NCI-H345 (cell line): ENCODE measurements around the gene LYL1.

Experiments
- DNase-seq: peaks from one replicate; lab custom pipeline; 2025; lab: John Stamatoyannopoulos, UW

LYL1 gene

DNA sequence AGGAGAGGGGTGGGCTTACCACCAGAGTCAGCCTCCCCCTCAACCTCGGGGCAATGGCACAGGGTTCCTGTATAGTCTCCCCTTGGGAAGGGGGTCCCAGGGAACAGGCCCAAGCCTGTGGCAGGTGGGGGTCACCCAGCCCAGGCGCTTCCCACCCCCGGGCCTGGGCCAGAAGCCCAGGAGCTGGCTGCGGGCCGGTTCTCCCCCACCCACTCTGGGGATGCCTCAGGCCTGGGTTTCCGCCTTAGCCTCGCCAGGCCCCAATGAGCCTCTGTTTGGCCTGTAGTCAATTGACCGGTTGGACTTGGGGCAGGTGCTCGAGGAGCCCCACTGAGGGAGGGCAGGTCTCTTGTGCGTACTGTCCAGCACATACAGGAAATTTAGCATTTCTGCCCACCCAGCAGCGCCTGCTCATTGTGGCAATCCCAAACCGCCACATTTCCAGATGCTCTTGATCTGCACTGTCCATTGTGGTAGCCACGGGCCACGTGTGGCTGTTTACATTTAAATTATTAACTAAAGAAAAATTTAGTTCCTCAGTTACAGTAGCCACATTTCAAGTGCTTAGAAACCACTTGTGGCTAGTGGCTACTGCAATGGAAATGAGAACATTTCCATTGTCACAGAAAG, 9.9 kb downstream of the LYL1 start:
- no peak for DNase-seq

- DNase-seq, result no peak
These were observed 10.5 kb downstream of the LYL1 start for GRCh38 chr19:13092158-13092543.

GRCh38 chr19:13091400-13092157, 11.1 kb downstream of the LYL1 start:
- DNase-seq, result no peak

DNA sequence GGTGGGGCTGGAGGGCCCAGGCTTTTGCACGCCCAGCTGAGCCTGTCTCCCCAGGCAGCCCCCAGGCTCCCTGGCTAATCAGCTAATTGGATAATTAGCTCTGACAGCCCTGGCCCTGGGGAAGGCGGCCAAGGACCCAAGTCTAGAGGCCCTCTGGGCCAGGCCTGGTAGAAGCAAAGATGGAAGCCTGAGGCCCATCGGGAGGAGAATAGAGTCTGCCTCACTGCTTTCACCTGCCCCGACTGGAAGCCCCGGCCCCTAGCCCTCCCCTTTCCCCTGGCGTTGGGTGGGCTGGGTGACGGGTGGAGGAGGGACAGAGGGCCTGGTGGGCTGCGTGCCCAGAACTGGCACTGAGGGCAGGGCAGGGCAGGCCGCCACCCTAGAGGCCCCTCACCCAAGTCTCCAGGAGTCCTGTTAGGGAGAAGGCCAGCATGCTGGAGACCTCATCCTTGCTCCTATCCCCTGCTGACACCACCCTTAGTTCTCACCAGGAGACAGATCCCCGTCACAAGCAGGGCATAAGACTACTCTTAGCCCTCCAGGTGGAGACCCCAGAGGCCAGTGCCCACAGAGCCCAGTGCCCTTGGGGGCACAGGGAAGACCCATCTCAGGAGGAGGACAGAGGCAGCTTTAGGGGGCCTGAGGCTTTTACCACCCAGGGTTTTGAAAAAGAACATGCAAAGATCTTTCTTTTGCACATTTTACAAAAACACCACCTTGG, 12.0 kb downstream of the LYL1 start:
- no peak for DNase-seq

DNA sequence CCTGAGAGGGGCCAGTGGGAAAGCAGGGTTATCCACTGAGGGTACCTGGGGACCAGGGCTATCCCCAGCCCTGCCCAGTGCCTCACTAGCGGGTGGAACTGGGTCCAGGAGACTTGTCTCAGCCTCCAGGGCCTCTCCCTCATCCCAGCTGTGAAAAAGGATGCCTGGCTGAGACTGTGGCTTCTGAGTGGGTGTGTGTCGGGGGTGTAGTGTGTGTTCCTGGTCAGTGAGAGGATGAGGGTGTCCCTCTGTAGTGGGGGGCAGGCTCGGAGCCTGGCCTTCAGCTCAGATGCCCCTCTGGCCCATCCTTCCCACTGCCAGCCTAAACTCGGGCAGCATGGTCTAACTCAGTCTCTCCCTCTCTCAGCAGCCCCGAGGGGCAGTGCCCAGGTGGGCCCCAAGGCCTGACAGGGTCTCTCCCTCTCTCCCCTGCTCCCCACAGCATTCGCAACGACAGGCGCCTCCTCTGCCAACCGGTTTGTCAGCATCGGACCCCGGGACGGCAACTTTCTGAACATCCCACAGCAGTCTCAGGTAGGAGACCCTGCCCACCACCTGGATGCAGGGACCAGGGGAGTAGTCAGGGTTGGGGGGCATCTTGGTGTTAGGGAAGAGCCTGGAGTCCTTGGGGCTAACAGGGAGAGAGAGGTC, 12.7 kb downstream of the LYL1 start:
- no peak for DNase-seq

DNA sequence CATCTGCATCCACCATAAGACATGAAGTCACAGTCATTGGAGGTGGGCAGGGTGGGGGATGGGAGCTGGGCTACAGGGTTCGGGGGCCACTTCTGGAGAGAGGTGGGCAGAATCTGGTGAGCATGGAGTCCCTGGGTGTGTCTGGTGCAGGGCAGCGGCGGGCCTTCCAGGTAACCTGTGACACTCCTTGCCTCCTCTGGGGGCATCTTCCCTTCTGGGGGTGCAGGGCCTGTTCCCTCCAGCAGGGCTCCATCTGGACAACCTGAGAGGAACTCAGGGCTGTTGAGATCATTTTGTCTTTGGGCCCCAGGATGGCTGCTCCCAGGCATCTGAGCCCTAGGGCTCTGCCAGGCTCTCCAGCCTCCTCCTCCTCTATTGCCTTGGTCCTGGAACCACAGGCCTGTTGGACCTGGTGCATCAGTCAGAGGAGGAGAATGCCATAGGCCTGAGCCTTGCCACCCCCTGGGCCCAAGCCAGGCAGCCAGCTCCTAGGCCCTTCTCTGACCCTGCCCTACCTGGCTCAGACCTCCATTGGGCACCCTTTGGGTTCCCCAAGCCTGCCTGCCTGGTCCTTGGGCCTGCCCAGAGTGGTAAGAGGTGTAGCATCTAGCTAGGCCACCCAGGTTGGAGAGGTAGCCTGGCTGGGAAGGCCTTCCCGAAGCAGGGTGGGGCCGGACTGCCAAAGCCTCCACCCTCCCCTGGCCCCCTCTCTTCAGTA, 13.4 kb downstream of the LYL1 start:
- no peak for DNase-seq

- DNase-seq, result no peak
These were observed 14.7 kb downstream of the LYL1 start for GRCh38 chr19:13087795-13088537.

GRCh38 chr19:13087295-13087694, 15.4 kb downstream of the LYL1 start:
- DNase-seq, result no peak

DNA sequence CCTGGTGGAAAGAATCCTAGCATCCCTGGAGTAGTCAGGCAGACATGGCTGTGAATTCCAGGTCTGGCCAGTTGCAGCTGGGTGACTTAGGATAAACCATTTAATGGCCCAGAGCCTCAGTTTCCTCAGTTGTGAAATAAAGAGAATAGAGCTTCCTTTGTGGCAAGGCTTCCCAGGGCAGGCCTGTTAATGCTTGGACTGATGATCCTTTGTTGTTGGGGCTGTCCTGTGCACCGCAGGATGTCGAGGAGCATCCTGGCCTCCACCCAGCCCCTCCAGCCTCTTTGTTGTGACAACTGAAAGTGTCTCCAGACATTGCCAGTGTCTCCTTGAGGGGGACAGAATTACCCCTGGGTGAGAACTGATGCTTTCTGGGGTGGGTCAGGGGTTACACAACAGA, 16.3 kb downstream of the LYL1 start:
- DNase-seq, result no peak

DNA sequence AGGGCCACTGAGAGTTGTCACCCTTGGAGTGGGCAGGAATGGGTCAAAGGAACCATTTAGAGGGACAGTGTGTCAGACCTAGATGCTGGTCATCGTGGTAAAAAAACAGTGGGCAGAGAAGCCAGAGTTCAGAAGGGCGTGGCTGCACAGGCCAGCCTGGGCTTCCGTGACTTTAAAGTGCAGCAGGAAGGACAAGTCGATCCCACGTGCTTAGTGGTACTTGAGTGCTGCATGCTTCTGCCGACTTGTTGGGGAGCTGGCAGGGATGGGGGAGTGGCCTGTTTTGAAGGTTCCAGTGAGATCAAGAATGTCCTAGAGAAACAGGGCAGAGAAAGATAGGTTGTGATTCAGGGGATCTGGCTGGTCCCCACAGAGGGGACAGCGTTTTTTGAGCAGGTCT, 17.0 kb downstream of the LYL1 start:
- no peak for DNase-seq

DNA sequence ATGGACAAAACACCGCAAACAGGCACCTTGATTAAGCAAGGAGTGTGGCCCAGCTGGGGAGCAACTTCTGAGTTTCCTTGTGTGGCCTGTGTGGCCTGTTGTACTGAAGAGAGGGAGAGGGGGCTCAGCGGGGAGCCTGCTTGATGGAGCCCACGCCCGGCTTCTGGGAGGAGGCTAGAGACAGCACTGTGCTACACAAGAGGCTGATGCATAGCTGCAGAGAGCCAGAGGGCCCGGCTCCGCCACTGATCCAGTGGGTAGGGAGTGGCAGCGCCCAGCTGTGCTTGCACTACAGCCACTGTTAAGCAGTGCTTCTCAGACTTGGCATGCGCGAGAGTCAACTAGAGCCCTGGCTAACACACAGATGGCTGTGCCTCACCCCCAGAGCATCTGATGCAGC, 19.0 kb downstream of the LYL1 start:
- DNase-seq, result peak; percentile 6

DNA sequence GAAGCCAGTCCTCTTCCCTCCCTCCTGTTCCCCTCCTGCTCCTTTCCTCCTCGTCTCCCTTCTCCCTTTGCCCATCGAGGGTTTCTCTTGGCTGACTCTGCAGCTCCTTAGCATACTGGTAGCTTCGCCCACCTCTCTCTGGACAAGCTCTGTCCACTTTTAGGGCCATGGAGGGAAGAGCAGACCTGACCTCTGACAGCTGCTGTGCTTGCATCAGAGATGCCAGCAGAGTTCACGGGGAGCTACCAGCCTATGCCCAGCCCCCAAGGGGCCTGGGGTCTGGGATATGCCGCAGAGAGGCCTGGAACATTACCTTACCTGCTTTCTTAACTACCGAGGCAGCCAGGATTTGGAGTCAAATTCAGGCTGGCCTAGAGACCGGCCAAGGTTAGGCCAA, 19.7 kb downstream of the LYL1 start:
- DNase-seq, result no peak

DNA sequence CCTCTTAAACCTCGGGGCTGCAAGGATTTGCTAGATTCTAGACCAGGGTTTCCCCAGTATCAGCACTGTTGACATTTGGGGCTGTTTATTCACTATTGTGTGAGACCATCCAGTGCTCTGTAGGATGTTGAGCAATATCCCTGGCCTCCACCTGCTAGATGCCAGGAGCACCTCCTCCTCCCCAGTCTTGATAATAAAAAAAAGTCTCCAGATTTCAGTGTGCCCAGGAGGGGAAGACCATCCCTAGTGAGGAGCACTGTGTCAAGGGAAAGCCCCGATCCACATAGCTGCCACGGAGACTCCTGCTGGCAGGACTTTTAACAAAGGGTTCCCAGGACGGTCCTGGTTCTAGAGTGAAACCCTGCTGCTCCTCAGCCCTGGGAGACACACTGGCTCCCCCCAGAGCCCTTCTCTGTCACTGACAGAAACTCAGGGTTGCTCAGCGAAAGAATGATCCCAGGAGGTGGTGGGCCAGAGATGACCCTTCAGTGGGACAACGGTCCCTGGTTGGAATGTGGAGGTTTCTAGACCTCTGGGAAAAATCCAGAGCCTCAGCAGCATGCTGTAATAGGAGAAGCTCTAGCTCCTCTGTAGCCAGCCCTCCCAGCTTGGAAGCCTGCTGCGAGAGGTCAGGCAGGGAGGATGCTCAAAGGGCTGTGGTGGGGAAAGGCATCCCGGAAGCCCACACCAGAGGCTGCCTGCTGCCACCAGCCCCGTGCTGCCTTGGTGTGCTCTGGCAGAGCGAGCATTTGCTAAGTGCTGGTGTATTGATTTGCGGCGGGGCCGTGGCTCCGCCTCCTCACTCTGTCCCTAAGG, 20.3 kb downstream of the LYL1 start:
- peak; percentile 32 for DNase-seq

- peak; percentile 17 for DNase-seq
These were observed 23.1 kb downstream of the LYL1 start for GRCh38 chr19:13079542-13079986.

DNA sequence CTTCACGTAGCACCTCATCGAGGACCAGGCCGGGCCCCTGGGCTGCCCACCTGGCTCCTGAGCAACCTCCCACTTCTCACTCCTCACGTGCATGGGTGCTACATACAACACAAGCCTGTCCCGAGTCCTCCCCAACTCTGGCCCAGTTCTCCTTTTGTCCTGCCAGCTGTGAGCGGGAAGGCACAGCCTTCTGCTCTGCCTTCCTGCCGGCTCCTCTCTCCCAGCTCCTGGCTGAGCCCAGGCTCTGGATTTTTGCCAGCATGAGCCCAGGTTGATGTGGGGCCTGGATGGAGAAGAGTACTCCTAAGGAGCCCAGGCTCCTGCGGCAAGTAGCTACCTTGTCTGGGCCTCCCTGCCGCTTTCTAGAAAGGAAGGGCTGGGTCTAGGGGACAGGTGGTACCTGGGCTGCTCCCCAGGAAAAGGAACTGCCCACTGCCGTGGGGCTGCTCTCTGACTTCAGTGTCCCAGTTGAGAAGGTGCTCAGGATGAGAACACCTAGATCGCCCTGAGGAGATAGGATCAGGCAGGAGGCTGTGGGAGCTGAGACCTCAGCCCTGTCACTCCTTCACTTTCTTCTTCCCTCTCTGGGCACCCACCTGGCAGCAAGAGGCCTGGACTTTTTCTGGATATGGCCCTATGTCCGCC, 23.6 kb downstream of the LYL1 start:
- no peak for DNase-seq

GRCh38 chr19:13078381-13078780, 24.3 kb downstream of the LYL1 start:
- no peak for DNase-seq

DNA sequence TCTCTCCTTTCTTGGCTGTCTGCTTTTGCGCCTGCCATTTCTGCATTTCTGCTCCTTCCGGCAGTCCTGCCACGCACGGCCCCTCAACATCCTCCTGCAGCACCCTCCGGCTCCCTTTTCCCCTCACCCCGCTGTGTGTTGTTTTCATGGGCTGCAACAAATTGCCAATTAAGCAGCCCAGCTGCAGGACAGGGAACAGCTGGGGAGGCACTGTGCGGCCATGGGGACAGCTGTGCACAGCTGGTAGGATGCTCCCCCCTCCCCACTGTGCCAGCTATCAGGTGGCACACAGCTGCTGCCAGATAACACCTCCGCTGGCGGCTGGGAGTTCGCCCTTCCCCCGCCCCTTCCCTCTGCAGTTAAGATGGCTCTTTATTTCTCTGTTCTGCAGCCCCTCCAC, 25.4 kb downstream of the LYL1 start:
- DNase-seq, result no peak

DNA sequence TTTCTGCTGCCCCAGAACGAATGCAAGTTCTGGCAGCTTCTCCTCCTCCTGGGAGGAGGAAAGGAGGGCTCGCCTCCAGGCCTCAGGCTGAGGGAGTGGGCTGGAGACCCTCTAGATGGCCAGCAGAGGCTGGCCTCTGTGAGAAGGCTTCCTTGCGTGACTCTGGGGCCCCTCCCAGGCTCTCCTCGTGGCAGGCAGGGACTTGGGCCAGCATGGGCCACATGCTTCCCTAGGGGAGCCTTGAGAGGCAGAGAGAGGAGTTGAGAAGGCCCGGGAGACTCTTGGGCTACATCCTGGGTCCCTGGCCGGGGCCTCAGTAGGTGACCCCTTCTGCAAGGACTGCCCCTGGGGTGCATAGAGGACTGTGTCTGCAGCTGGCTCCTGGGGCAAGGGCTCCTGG, 25.9 kb downstream of the LYL1 start:
- DNase-seq, result no peak

DNA sequence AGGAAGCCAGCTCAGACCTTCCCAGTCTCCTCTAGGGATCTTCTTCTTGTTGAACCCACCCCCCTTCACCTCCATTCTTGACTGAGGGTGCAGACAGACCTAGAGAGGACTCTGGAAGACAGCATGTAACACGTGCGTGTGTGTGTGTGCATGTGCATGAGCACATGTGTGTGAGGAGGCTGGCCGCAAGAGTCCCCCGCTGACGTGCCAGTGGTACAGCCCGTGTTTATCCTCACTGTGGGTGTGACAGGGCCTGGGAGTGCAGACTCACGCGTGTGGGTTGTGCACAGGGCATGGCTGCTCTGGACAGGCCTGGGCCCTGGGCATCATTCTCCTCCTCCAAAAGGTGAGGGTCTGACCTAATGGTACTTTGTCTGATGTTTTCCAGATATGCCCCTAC, 26.3 kb downstream of the LYL1 start:
- no peak for DNase-seq

- no peak for DNase-seq
These were observed 28.3 kb downstream of the LYL1 start for GRCh38 chr19:13074378-13074777.
